Activated CD4-positive, alpha-beta T cell treated with anti-CD3 and anti-CD28 coated beads, Interleukin-2, amount 50 U/mL, for 4 hours (primary cell): ENCODE data around the gene PPP1R15B.

Experiments
- DNase-seq, 2 experiments: peaks; one replicate each; pipeline ENCODE4 v3.0.0-alpha.2; 2020

The PPP1R15B gene

DNA sequence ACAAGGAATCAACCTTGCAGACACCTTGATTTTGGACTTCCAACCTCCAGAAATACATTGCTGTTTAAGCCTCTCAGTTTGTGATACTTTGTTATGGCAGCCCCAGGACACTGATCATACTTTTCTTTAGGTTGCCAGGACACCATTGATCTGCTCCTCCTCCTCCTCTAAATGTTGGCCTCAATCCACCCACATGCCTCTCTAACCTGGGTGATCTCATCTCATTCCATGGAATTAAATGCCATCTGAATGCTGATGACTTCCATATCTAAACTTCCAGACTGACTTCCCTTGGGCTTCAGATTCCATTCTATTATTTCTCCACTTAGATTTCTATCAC lies 7.4 kb upstream of the PPP1R15B start:
- no peak for DNase-seq

DNA sequence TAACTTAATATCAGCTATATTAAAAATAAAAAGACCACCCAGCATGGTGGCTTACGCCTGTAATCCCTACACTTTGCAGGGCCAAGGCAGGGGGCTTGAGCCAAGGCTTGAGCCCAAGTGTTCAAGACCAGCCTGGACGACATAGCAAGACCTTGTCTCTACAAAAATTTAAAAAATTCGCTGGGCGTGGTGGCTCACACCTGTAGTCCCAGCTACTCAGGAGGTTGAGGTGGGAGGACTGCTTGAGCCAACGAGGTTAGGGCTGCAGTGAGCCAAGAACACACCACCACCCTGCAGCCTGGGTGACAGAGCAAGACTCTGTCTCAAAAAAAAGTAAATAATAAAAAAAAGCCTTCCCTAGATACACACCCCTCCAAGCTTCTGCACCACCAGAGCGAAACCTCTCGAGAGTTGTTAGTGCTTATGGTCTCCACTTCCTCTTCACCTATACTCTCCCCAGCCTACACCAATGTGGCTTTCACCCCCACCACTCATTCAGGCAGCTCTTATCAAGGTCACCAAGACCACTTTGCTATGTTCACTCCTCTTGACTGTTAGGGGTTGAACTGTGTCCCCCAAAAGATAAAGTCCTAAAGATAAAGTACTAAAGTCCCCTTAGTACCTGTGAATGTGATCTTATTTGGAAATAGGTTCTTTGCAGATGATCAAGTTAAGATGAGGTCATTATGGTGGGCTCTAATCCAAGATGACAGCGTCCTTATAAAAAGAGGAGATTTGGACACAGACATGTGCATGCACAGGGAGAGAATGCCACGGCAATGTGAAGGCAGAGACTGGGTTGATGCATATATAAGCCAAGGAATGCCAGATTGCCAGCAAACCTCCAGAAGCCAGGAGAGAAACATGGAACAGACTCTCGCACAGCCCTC lies 6.8 kb upstream of the PPP1R15B start:
- no peak for DNase-seq

DNA sequence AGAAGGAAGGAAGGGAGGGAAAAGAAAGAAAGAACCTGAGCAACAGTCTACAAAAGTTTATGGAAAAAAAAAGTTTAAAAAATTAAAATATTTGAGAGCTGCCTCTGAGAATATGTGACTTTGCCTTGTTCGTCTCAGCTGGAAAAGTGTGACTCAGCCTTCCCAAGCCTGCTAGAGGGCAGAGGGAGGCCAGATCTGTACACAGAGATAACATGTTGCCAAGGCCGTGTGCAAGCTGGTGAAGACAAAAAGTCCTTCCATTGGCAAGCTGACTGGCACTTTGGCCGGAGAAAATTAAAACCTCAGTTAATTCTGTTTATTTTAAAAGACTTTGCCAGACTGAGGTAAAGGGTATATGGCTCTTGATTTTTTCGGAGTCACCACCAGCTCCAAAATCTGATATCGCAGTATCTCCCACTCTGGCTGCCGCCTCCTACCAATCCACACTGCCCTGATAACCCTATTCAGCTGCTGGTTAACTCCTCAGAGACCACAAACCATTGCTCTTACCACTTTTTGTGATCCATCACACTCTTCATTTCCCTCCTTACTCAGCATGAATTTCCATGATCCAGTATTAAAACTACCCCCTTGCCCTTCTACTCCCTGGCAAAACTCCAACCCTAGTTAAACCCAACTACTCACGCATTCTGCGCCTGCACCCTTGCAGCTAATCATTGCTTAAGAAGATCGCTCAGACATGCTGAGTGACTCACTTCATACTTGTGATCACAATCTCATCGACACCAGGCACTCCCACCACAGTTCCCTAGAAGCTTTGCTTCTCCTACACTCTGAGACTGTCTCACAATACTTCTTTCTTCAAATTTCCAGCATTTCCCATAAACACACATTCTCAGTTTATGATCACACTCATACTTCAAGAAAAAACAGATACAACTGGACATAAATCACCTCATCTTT lies 5.7 kb upstream of the PPP1R15B start:
- DNase-seq, result peak; percentile 31 to 36

DNA sequence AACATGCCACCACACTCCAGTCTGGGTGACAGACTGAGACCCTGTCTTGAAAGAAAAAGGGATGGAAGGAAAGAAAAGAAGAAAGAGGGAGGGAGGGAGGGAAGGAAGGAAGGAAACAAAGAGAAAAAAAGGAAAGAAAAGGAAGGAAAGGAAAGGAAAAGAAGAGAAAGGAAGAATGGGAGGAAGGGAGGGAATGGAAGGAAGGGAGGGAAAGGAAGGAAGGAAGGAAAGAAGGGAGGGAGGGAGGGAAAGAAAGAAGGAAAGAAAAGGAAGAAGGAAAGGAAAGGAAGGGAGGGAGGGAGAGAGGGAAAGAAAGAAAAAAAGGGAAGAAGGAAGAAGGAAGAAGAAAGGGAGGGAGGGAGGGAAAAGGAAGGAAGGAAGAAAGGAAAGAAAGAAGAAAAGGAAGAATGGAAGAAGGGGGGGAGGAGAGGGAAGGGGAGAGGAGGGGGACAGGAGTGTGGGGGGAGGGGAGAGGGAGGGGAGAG lies 5.0 kb upstream of the PPP1R15B start:
- DNase-seq, result no peak

DNA sequence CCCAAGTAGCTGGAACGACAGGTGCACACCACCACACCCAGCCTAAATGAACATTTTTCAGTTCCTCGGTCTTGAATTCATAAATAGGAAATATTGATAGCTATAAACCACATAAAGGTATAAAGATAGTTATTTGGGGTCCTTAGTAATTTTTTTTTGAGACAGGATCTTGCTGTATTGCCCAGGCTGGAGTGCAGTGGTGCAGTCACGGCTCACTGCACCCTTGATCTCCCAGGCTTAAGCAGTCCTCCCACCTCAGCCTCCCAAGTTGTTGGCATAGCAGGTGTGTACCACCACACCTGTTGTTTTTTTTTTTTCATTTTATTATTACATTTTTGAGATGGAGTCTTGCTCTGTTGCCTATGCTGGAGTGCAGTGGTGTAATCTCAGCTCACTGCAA lies 3.7 kb upstream of the PPP1R15B start:
- no peak for DNase-seq

DNA sequence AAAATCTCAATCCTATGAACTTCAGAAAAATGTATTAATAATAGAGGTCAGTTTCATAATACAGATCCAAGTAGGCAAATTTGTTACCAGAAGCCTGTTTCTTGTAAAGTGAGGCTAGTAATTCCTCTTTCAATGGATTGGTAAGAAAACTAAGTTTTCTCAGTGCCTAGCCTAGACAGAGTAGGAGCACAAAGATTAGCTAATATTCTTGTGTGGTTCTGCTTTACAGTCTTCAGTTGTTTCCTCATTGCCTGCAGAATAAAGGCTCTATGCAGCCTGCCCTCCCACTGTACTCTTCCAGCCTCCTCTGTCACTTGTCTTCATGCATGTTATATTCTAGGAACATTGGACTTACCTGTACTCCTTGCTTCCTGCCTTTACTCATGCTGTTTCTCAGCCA lies 2.4 kb upstream of the PPP1R15B start:
- no peak for DNase-seq

DNA sequence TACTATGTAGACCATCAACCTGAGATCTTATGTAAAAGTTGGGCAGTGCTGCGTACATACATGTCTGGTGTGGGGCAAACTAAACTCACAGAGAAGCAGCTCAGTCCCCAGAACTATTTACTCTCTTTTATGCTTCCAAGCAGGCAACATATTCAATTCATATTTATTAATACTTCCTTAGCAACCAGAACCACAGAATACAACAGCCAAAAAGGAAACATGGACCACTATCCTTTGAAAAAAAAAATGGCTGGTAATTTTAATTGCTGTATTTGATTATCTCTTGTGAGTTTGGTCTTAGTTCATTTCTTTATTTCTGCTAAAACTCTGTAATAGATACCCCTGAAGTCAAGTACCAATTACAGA lies 1.5 kb upstream of the PPP1R15B start:
- no peak for DNase-seq

DNA sequence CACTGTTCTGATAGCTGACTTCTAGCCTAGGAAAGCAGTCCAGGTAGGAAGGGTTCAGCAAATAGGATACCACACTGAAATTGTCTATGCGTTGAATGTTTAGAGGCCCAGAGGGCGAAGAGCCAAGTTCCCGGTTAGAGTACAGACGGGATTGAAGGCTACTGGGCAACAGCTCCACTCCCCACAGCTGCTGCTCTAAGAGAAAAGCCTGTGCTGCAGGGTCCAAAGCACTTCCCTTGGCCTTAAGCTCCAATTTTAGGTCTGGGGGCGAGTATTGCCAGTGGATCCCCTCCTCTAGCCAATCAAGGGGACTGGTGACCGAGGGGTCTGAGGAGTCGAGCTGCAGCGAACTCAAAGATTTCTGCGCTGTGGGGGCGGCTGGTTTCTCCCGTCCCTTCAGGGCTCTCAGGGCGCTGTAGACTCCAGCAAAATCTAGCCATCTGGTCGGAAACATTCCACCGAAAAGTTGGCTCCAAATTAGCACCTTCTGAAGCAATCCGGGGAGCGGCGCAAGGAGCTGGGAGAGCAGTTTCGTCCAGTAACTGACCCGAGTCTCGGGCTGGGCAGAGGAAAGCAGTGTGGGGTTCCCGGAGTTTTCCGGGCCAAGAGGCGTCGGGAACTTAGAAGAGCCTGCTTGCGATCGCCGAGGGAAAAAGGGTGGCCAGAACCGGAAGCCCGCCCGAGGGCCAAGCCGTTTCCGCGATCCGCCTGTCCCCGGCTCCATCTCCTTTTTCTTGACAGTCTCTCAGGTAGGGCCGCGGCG lies 748 bp downstream of the PPP1R15B start:
- no peak for DNase-seq

DNA sequence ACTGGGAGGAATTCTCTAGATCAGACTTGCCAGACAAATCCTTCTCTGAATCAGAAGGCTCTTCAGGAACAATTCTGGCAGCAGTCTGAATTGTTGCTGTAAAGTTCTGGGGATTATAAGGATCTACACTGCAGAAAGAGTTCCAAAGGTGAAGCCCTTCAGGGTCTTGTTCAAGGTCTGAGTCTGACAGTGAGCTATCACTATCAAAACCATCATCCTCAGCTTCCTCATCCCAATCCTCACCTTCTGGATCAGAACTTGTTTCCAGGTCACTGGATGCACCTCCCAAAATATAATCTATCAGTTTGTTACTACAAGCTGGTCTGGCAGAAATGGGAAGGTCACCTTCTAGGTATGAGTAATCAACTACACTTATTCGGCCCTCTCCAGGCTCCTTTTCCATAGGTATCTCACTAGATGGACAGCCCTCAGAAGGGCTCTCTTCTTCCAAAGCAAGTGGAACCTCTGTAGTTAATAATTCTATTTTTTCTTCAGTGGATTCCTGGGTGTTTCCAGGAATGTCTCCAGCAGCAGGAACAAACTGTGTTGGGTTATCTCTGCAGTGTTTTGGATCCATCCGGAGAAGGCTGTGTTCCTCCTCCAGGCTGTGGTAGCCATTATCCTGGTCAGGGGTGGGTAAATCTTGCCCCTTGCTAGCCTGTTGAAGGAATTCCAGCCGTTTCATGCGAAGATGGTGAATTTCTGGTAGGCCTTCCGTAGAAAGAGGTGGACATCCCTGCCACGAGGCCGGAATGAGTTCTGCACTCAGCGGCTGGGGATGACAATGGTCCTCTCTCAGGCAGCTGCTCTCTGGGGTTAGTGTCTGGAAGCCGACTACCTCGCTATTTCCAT lies 1.6 kb downstream of the PPP1R15B start:
- DNase-seq, result no peak

DNA sequence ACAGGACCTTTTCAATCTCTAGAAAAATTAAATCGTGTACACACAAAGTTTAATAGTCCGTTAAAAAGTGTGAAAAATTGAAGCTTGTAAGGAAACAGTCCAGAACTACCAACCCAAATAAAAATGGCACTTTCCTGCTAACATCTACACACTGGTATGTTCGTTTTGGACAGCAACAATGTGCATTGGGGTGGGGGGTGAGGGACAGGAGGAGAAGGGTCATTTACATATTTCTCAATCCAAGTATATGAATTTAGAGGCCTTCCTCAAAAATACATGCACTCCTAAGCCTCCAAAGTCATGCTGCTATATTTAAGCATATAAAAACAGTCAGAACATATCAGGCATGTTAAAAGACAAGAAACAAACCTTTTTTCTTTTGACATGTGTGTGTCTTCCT lies 2.5 kb downstream of the PPP1R15B start:
- DNase-seq, result no peak

DNA sequence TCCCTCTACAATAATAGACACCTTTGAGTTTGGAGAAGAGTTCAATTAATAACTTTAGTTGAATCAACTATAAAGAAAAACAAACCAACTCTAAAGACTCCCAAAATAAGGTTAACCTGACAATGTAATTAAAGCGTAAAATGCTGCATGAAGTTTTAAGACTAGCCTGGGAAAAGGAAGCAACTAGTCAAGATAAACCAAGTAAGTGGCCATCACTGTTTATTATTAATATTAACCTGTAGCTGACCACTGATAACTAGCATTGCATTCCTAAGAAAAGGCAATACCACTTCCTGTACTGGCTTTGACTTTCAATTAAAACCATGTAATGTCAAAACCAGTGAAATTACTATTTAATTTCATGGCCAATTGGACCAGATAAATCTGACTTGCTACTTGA lies 3.0 kb downstream of the PPP1R15B start:
- no peak for DNase-seq

DNA sequence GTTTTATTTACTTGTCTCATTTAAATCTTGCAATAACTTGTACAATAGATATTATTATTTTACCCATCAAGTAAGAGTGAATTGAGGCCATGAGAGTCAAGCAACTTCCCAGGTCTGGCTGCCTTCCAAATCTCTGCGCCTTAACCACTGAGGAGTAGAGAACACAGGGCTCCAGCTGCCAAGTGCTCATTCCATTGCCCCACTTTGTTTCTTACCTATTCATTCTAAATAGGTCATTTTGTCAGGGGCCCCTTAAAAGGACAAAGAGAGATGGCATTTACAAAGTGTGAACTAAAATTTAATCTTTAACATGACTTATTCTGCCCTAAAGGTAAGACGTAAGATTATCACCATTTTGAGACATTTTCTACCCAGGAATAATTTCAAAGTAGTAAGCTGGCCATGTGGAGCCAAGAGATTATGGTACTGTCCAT lies 3.5 kb downstream of the PPP1R15B start:
- DNase-seq, result no peak

DNA sequence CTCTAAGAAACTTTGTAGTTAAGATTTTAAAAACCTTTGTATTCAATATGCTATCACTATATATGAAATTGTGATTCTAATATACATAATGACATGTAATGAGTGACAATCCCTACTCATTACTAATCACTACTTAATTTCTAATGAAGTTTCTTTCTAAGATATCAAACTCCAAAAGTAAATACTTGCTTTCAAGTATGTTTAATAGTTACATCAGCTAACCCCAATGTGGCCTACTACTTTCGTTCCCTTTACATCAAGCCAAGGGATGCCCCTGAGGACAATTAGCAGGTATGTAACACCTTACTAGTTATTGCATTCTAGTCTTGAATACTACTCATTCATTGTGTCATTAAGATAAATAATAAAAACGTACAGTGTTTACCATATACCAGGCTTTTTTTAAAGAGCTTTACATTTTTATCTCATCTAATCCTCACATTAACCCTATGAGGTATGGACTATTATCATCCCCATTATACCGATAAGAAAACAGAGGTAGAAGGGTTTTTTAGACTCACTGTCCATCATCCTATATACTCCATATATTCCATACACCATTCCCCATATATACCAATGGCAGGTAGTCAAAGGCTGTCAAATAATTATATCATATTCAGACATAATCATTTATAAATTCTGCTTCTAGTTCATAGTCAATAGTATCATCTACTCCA lies 4.2 kb downstream of the PPP1R15B start:
- no peak for DNase-seq

DNA sequence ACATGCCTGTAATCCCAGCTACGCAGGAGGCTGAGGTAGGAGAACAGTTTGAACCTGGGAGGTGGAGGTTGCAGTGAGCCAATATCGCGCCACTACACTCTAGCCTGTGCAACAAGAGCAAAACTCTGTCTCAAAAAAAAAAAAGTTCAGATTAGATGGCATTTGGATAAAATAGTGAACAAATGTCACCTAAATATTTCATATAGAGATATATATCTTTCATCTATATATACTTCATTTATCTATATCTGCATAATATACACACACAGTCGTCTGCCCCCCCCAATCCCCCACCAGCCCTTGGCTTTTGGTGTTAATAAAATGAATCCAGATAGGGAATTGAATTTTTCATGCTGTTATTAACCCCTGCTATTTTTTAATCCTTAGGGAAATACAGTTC lies 5.0 kb downstream of the PPP1R15B start:
- DNase-seq, result no peak

DNA sequence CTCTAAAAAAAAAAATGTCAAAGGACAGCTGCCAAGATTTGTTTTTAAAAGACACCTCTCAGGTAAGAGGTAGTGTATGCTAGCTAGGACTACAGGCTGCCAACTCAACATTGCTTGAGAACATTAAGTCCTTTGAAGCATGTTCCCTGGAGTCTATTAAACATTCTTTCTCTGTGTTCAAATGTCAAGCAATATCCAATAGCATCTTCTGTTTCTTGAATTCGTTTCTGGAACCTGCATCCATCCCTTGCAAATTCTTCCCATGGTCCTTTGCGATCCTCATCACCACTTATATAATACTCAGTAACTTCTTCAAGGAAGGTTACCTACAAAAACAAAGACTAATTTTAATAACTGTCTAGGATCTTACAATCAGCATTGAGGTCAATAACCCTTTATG lies 5.6 kb downstream of the PPP1R15B start:
- DNase-seq, result no peak

DNA sequence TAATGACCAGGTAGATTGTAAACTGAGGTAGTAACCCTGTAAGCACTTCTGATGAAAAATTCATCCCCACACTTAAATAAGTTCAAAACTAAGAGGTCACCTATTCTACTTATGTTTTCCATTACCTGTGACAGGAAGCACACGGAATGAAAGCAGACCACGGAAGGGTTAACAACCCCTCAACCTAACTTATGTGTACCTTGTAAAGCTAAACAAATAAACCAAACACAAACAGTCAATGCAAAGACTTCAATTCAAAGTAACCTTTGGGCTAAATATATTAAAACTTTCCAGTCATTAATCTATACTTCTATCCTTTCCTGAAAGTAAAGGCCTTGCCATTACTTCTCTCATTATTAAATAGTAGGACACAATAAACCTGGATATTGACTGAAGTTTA lies 7.0 kb downstream of the PPP1R15B start:
- DNase-seq, result no peak

DNA sequence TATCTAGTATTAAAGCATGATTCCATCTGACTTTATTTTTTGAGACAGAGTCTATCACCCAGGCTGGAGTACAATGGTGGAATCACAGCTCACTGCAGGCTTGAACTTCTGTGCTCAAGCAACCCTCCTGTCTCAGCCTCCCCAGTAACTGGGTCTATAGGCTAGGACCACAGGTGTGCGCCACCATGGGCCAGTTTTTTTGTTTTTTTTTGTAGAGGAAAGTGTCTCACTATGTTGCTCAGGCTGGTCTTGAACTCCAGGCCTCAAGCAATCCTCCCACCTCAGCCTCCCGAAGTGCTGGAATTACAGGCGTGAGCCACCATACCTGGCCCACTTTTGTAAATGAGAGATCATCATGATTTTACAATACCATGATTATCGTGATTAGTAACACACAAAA lies 9.2 kb downstream of the PPP1R15B start:
- DNase-seq, result no peak

DNA sequence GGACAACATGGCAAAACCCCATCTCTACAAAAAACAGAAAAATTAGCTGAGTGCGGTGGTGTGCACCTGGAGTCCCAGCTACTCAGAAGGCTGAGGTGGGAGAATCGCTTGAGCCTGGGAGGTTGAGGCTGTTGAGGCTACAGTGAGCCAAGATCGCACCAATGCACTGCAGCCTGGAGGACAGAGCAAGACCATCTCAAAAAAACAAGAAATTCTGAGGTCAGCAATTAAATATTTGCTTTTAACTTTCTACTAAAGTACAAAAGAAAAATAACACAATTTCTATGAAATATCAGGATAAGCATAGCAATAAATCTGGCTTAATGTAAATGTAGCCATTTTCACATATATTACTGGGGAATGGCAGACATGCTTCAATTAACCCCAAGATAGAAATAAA lies 9.9 kb downstream of the PPP1R15B start:
- DNase-seq, result no peak

DNA sequence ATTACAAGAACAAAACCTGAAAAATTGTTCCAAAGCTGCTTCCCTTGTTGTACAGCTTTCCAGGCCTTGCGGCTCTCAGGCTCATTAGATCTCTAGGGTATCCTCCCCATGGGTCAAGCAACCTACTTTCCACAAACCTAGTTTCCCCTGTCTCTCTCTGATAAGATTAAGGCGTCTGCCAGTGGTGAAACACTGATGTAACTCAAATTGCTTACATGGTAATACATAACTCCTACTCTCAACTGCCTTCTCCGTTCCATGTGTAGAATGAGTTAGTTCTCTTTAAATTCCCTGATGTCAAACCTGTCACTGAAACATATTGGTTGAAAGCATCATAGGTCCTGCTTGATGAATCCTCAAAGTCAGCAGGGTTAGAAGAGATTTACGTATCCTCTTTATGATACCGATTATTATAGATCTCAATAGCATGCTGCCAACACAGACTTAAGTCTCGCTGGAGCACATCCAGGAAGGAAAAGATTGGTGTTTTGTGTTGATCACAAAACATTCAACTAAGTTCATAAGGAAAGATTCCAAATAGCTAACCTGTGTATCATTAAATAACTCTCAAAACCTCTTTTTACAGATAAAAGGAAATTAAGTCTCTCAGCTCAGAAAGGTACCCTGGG lies 10.6 kb downstream of the PPP1R15B start:
- no peak for DNase-seq

DNA sequence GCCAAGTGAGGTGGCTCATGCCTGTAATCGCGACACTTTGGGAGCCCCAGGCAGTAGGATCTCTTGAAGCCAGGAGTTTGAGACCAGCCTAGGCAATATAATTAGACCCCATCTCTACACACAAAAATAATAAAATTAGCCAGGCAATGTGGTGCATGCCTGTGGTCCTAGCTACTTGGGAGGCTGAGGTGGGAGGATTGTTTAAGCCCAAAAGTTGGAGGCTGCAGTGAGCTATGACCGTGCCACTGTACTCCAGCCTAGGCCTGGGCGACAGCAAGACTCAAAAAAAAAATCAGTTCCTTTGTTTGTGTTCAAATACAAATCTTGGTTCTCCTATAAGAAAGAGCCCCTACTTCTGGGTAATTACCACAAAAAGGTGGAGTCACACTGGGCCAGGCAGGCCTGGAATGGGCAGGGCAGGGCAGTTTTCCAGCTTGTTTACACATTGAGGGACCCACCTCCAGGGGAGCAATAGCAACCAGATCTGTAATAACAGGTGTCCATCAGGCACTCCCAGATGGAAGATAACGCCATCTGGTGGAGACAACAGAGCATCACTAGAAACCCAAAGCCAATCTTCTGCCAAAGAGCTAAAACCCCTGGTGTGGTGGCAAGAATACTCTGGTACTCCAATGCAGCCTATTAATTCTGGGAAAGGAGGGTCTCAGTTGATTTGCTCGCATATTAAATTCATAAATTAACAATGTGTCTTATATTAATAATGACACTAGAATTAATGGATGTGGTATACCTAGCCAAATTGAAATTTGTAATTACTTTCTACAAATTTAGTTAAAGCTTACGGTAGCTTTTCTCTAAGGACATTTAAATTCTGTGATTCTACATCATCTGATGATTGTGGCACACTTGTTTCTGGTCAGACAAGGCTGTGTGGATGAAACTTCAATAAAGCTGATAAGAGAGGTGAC lies 13.2 kb downstream of the PPP1R15B start:
- DNase-seq, result peak; percentile 34 to 49
